ENCODE results near the gene LRRK1.

The LRRK1 gene

DNA sequence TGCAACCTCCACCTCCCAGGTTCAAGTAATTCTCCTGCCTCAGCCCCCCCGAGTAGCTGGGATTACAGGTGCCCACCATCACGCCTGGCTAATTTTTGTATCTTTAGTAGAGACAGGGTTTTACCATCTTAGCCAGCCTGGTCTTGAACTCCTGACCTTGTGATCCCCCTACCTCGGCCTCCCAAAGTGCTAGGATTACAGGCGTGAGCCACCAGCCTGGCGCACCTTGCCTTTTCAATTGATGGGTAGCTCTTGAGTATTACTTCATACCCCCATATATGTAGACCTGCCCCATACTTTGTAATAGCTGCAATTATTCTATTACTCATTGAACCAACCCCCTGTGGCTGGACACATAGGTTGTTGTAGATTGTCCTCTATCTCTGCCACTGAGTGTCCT, 101.3 kb downstream of the LRRK1 start:
- H3K4me1 ChIP-seq (ENCODE audit: insufficient read depth, low read length), result no peaks in the 10 kb centered on the region
- no peak overlapping the region for H3K27ac ChIP-seq (ENCODE audit: low read depth, low read length)
- no peak overlapping the region for H3K4me3 ChIP-seq (ENCODE audit: low read length)
- no peaks in the 10 kb centered on the region for H3K9me3 ChIP-seq (ENCODE audit: insufficient read depth, low read depth, low read length)
- no peaks in the 10 kb centered on the region for H3K36me3 ChIP-seq (ENCODE audit: insufficient read depth, low read length)
- H3K27me3 ChIP-seq (ENCODE audit: insufficient read depth, low read length), result no peaks in the 10 kb centered on the region
- no peak overlapping the region for H3K9ac ChIP-seq (ENCODE audit: low read depth, low read length)
- WGBS, result 96% methylated on average over 5 of the region's 5 CpGs

DNA sequence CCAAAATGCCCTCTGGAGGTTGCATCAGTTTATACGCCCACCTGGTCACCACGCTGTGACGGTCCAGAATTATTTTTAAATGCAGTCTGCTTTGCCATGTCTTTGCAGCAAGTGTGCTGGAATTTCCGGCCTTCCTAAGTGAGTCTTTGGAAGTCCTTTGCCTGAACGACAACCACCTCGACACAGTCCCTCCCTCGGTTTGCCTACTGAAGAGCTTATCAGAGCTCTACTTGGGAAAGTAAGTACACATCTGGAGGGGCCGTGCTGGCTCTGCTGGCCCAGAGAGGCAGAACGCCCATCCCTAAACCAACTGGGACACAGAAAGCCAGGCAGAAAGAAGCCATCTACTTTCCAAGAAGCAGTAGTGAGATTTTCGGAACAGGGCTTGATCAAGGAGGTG, 101.8 kb downstream of the LRRK1 start:
- WGBS, result 92% methylated on average over 10 of the region's 10 CpGs
- no peaks in the 10 kb centered on the region for H3K9me3 ChIP-seq (ENCODE audit: insufficient read depth, low read depth, low read length)
- no peak overlapping the region for H3K27ac ChIP-seq (ENCODE audit: low read depth, low read length)
- no peaks in the 10 kb centered on the region for H3K27me3 ChIP-seq (ENCODE audit: insufficient read depth, low read length)
- H3K4me3 ChIP-seq (ENCODE audit: low read length), result no peak overlapping the region
- H3K36me3 ChIP-seq (ENCODE audit: insufficient read depth, low read length), result no peaks in the 10 kb centered on the region
- no peak overlapping the region for H3K9ac ChIP-seq (ENCODE audit: low read depth, low read length)
- no peaks in the 10 kb centered on the region for H3K4me1 ChIP-seq (ENCODE audit: insufficient read depth, low read length)

DNA sequence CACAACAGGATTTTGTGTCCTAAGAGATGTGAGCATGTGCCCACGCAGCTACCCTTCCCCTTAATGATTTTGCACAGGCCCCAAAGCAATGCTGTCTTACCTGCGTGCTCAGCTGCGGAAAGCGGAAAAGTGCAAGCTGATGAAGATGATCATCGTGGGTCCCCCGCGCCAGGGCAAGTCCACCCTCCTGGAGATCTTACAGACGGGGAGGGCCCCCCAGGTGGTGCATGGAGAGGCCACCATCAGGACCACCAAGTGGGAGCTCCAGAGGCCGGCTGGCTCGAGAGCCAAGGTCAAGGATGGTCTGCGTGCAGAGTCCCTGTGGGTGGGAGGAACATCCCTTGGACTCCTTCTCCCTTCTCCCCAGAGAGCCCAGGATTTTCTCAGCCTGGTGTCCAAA, 103.1 kb downstream of the LRRK1 start:
- H3K36me3 ChIP-seq (ENCODE audit: insufficient read depth, low read length), result no peaks in the 10 kb centered on the region
- WGBS, result 88% methylated on average over 11 of the region's 11 CpGs

DNA sequence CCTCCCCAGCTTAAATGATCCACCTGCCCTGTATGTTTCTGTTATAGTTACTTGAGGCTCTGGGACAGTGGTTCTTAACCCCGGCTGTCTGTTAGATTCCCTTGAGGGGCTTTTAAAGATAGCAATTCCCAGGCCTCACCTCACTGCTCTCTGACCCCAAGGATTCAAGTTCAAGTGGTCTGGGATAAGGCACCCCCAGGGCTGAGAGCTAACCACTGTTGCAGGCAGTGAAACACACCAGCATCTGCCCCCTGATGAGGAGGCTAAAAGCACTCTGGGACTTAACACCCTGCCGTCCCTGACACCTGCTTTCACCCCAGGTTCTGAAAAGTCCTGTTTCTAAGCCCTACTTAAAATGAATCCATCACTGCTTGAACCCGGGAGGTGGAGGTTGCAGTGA, 103.7 kb downstream of the LRRK1 start:
- Histone ChIP-seq H3K9ac (ENCODE audit: low read depth, low read length) (no peak overlapping the region), H3K36me3 (ENCODE audit: insufficient read depth, low read length) (no peaks in the 10 kb centered on the region), H3K4me3 (ENCODE audit: low read length) (no peak overlapping the region), H3K27ac (ENCODE audit: low read depth, low read length) (no peak overlapping the region), H3K9me3 (ENCODE audit: insufficient read depth, low read depth, low read length) (no peaks in the 10 kb centered on the region), H3K27me3 (ENCODE audit: insufficient read depth, low read length) (no peaks in the 10 kb centered on the region), H3K4me1 (ENCODE audit: insufficient read depth, low read length) (no peaks in the 10 kb centered on the region)
- WGBS, result 89% methylated on average over 3 of the region's 3 CpGs

More for the DNA sequence above, 103.1 kb downstream of the LRRK1 start:
- no peak overlapping the region for H3K27ac ChIP-seq (ENCODE audit: low read depth, low read length)
- no peak overlapping the region for H3K9ac ChIP-seq (ENCODE audit: low read depth, low read length)
- H3K27me3 ChIP-seq (ENCODE audit: insufficient read depth, low read length), result no peaks in the 10 kb centered on the region
- no peaks in the 10 kb centered on the region for H3K9me3 ChIP-seq (ENCODE audit: insufficient read depth, low read depth, low read length)
- no peak overlapping the region for H3K4me3 ChIP-seq (ENCODE audit: low read length)
- H3K4me1 ChIP-seq (ENCODE audit: insufficient read depth, low read length), result no peaks in the 10 kb centered on the region

DNA sequence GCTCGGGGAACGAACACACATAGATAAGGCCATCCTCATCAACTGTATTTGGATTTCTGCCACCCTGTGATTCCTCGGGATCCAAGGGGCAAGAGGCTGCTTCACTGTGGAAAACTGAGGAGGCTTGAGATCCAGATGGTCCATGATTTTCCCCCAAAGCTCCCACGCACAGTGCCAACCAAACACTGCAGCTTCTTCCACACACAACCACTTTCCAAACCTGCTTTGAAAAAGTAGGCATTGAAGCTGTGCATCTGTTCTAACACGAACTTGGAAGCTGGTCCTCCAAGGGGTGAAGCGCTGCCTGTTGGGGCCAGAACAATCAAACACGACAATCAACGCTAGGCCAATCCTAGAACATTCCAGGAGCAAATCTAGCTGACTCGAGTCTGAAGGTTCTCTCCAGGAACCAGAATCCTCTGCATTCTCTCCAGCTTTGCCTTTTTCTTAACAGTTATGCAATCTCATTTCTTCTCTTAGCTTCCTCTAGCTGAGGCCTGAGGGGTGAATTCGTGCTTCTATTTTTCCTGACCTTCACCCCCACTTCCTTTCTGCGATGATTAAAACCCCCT, 104.4 kb downstream of the LRRK1 start:
- 90% methylated on average over 11 of the region's 11 CpGs for WGBS
- H3K4me1 ChIP-seq (ENCODE audit: insufficient read depth, low read length), result no peaks in the 10 kb centered on the region
- no peaks in the 10 kb centered on the region for H3K36me3 ChIP-seq (ENCODE audit: insufficient read depth, low read length)
- no peak overlapping the region for H3K27ac ChIP-seq (ENCODE audit: low read depth, low read length)
- no peak overlapping the region for H3K9ac ChIP-seq (ENCODE audit: low read depth, low read length)
- no peaks in the 10 kb centered on the region for H3K27me3 ChIP-seq (ENCODE audit: insufficient read depth, low read length)
- H3K4me3 ChIP-seq (ENCODE audit: low read length), result no peak overlapping the region
- H3K9me3 ChIP-seq (ENCODE audit: insufficient read depth, low read depth, low read length), result no peaks in the 10 kb centered on the region

DNA sequence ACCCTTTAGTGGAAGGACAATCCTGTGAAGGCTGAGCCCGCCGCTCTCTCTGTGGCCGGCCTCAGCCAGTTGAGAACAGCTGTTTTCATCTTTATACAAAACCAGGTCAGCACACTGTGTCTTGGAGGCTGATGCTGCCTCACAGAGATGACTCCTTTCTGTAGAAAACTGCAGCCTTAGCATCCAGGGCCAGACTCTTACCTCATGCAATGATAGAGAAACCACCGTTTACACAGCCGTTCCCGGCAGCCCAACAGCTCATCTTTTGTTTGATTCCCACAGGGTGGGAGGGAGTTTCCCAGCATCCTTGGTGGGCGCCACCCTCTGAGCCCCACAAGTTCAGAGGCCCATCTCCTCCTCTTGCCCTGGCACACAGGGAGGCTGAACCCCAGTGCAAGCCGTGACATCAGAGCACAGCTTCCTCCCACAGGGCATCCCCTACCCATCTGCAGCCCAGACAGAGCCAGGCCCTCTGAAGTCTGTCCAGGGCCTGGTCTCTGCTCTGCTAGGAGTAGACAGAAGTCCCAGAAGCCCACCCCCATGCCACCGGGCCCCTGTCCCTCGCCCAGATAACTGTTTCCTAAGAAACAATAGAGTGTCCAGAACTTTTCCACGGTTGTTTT, 105.0 kb downstream of the LRRK1 start:
- Histone ChIP-seq H3K27ac (ENCODE audit: low read depth, low read length) (no peak overlapping the region), H3K36me3 (ENCODE audit: insufficient read depth, low read length) (no peaks in the 10 kb centered on the region), H3K27me3 (ENCODE audit: insufficient read depth, low read length) (no peaks in the 10 kb centered on the region), H3K9ac (ENCODE audit: low read depth, low read length) (no peak overlapping the region), H3K4me3 (ENCODE audit: low read length) (no peak overlapping the region), H3K9me3 (ENCODE audit: insufficient read depth, low read depth, low read length) (no peaks in the 10 kb centered on the region), H3K4me1 (ENCODE audit: insufficient read depth, low read length) (no peaks in the 10 kb centered on the region)
- WGBS, result 92% methylated on average over 11 of the region's 11 CpGs

DNA sequence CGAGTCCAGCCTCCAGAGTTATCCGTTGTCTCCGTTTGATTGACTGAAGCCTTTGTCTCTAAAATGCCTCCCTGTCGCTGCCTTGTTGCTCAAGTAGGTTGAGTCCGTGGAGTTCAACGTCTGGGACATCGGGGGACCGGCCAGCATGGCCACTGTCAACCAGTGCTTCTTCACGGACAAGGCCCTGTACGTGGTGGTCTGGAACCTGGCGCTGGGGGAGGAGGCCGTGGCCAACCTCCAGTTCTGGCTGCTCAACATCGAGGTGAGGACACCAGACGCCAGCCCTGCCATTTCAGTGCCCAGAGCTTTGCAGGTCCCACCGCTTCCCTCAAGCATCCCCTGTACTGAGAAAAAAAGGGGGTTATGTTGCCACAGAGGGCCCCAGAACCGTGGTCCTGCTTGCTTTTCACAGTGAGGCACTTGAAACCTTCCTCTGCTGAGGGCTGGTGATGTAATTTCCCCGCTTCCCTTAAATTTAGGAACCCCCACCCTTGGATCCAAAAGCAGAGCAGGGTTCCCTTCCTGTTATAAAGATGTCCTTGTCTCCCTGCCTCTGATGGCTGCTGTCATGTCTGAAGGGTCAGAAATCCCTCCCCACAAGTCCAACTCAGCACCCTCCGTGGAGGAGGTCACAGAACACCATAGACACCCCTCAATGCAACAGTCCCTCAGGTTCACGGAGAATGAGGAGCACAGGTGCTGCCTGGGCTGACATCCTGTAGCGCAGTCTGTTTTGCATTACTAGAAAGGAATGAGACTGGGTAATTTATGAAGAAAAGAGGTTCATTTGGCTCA, 105.7 kb downstream of the LRRK1 start:
- no peaks in the 10 kb centered on the region for H3K4me1 ChIP-seq (ENCODE audit: insufficient read depth, low read length)
- no peak overlapping the region for H3K4me3 ChIP-seq (ENCODE audit: low read length)
- H3K27me3 ChIP-seq (ENCODE audit: insufficient read depth, low read length), result no peaks in the 10 kb centered on the region
- WGBS, result 94% methylated on average over 20 of the region's 20 CpGs
- H3K9ac ChIP-seq (ENCODE audit: low read depth, low read length), result no peak overlapping the region
- H3K36me3 ChIP-seq (ENCODE audit: insufficient read depth, low read length), result no peaks in the 10 kb centered on the region
- no peak overlapping the region for H3K27ac ChIP-seq (ENCODE audit: low read depth, low read length)
- H3K9me3 ChIP-seq (ENCODE audit: insufficient read depth, low read depth, low read length), result no peaks in the 10 kb centered on the region

DNA sequence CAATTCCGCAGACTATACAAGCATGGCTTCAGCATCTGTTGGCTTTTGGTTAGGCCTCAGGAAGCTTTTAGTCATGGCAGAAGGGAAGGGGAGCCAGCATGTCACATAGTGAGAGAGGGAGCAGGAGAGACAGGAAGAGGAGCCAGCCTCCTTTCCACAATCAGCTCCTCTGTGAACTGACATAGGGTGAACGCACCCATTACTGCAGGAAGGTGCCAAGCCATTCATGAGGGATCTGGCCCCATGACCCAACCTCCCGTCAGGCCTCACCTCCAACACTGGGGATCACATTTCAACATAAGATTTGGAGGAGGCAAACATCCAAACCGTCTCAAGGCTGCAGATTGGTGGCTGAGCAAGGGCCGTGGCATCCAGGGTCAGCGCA, 106.3 kb downstream of the LRRK1 start:
- Histone ChIP-seq H3K27me3 (ENCODE audit: insufficient read depth, low read length) (no peaks in the 10 kb centered on the region), H3K9ac (ENCODE audit: low read depth, low read length) (no peak overlapping the region), H3K9me3 (ENCODE audit: insufficient read depth, low read depth, low read length) (no peaks in the 10 kb centered on the region), H3K27ac (ENCODE audit: low read depth, low read length) (no peak overlapping the region), H3K4me3 (ENCODE audit: low read length) (no peak overlapping the region), H3K36me3 (ENCODE audit: insufficient read depth, low read length) (no peaks in the 10 kb centered on the region), H3K4me1 (ENCODE audit: insufficient read depth, low read length) (no peaks in the 10 kb centered on the region)
- WGBS, result 92% methylated on average over 6 of the region's 6 CpGs

DNA sequence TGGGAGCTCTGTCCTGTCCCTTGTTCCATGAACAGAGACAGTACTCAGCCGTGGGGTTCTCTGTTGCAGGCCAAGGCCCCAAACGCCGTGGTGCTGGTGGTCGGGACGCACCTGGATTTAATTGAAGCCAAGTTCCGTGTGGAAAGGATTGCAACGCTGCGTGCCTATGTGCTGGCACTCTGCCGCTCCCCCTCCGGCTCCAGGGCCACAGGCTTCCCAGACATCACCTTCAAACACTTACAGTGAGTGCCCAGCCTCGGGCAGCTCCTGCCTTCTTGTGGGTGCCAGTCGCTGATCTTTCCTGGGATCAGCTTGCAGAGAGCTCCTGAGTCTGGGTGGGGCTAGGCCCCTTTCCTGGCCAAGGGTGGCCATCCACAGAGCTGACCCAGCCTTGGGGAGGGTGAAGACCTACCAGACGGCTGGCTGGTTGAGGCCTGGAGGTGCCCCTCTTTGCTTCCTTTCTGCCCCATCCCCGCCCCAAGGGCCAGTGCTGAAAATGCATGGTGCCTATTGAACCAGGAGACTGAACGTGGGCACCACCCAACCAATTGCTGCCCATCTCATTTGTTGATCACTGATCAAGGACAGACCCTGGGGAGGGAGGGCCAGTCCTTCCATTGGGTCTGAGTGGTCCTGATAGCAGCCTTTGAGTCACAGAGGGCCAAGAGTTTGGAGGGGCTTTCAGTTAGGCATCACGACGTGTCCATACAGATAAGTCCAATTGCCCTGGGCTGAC, 106.9 kb downstream of the LRRK1 start:
- no peak overlapping the region for H3K9ac ChIP-seq (ENCODE audit: low read depth, low read length)
- no peak overlapping the region for H3K27ac ChIP-seq (ENCODE audit: low read depth, low read length)
- H3K4me3 ChIP-seq (ENCODE audit: low read length), result no peak overlapping the region
- no peaks in the 10 kb centered on the region for H3K27me3 ChIP-seq (ENCODE audit: insufficient read depth, low read length)
- 94% methylated on average over 17 of the region's 17 CpGs for WGBS
- H3K4me1 ChIP-seq (ENCODE audit: insufficient read depth, low read length), result no peaks in the 10 kb centered on the region
- H3K36me3 ChIP-seq (ENCODE audit: insufficient read depth, low read length), result no peaks in the 10 kb centered on the region
- no peaks in the 10 kb centered on the region for H3K9me3 ChIP-seq (ENCODE audit: insufficient read depth, low read depth, low read length)

DNA sequence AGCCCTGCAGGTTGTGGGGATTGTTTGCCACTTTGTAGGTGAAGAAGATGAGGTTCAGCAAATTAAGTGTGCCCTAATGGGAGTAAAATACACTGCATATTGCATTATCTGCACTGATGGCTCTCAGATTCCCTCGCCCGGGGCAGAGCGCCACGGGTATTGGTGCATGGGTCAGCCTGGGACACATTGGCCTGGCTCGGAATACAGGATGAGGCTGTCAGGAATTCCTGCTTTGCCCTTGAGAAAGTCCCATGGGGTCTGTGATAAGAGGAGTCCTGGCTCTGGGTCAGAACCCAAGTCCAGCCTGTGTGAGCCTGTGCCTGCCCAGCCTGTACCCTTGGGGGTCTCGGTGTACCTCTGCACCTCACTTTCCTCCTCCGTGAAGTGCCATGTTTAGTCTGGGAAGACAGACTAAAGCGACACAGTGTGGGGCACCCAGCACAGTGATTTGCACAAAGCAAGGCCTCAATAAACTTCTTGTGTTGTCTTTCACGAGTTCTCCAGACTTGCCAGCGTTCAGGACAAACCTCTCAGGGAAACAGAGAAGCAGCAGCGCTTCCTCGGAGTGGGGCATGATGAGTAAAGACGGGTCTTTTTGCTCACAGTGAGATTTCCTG, 107.6 kb downstream of the LRRK1 start:
- WGBS, result 93% methylated on average over 13 of the region's 13 CpGs
- no peaks in the 10 kb centered on the region for H3K36me3 ChIP-seq (ENCODE audit: insufficient read depth, low read length)
- H3K27me3 ChIP-seq (ENCODE audit: insufficient read depth, low read length), result no peaks in the 10 kb centered on the region
- no peak overlapping the region for H3K4me3 ChIP-seq (ENCODE audit: low read length)
- H3K9ac ChIP-seq (ENCODE audit: low read depth, low read length), result no peak overlapping the region
- no peaks in the 10 kb centered on the region for H3K4me1 ChIP-seq (ENCODE audit: insufficient read depth, low read length)
- no peak overlapping the region for H3K27ac ChIP-seq (ENCODE audit: low read depth, low read length)
- no peaks in the 10 kb centered on the region for H3K9me3 ChIP-seq (ENCODE audit: insufficient read depth, low read depth, low read length)
